K562 (cell line): Measurements from ENCODE around the gene FDX1. TPM values are rescaled to one million over a fixed set of nuclear protein-coding genes. Genes with fewer than 3 reads are reported as not detected.

Source experiments
- ATAC-seq: fragments of 200-7000 bp; cut with Tn5 transposase; 3 replicates; pipeline ENCODE4 v1.9.1; 2020; ENCODE audit warnings: moderate library complexity
- BruUV-seq: library from RNA; stranded (reverse); fragments of 400-500 nt; replicated peaks from 2 replicates; lab custom pipeline; 2021; lab: Mats Ljungman, UMichigan
- CTCF ChIA-PET: fragments of 300-600 bp; formaldehyde crosslinking; extraction: SDS; loops from one replicate; lab custom pipeline; 2021; ENCODE audit warnings: low intra/inter-chr PET ratio; lab: Yijun Ruan, JAX
- POLR2A ChIA-PET: fragments of 300-600, 350-650 bp; sonication (Branson Sonifier 250); formaldehyde crosslinking; extraction: SDS; loops from one replicate; lab custom pipeline; 2021; ENCODE audit warnings: antibody characterized with exemption, inconsistent platforms; lab: Yijun Ruan, JAX
- DNase-seq, 4 experiments: peaks; one replicate each; pipeline versions ENCODE4 v3.0.0 to v3.0.0-alpha.2; 2011 to 2018; ENCODE audit warnings: low spot score in 3 of 4, mixed read lengths in 3 of 4; ENCODE audit errors: extremely low read depth in 1 of 4
- FAIRE-seq: peaks from 2 replicates; lab custom pipeline; 2011; peaks lifted over from hg19 to GRCh38; lab: Jason Lieb, UNC
- H2AFZ ChIP-seq: 2 replicates; pipeline ENCODE4 v1.6.0; 2011; ENCODE audit warnings: low read depth, low read length, control low read depth, inconsistent platforms
- H3K27ac ChIP-seq: fragments of 200-600 bp; 3 replicates; pipeline ENCODE4 v1.8.0; 2011; ENCODE audit warnings: low read depth, mild to moderate bottlenecking, control low read depth, inconsistent platforms, low read length, moderate library complexity, mixed read lengths; ENCODE audit errors: extremely low read depth
- H3K27me3 ChIP-seq, 2 experiments: fragments of 300-600 bp in 1 of 2; 2 replicates in 1 of 2; 3 replicates in 1 of 2; pipeline versions ENCODE4 v1.6.0 to v1.8.0; 2011; ENCODE audit warnings: inconsistent platforms in 2 of 2, low read length in 2 of 2, mild to moderate bottlenecking in 1 of 2, mixed read lengths in 1 of 2, moderate library complexity in 1 of 2; ENCODE audit not compliant: control insufficient read depth in 2 of 2, insufficient read depth in 2 of 2
- H3K36me3 ChIP-seq: fragments of 300-600 bp; 3 replicates; pipeline ENCODE4 v1.8.0; 2011; ENCODE audit warnings: mild to moderate bottlenecking, low read length, inconsistent platforms; ENCODE audit not compliant: control insufficient read depth, insufficient read depth
- H3K4me1 ChIP-seq, 2 experiments: fragments of 200-600 bp in 1 of 2; replicated peaks in 1 of 2; 2 replicates in 1 of 2; 3 replicates in 1 of 2; pipeline versions ENCODE4 v1.5.1 to v1.8.0; 2011; ENCODE audit warnings: inconsistent platforms in 2 of 2, low read length in 2 of 2, mild to moderate bottlenecking in 1 of 2, mixed read lengths in 1 of 2, moderate library complexity in 1 of 2; ENCODE audit not compliant: control insufficient read depth in 2 of 2, insufficient read depth in 2 of 2
- H3K4me2 ChIP-seq: 2 replicates; pipeline ENCODE4 v1.6.1; 2011; ENCODE audit warnings: low read length, control low read depth, inconsistent platforms, mixed read lengths; ENCODE audit not compliant: insufficient read depth
- H3K4me3 ChIP-seq: fragments of 200-600 bp; sonication (generic), shearing (Covaris generic); 2 replicates; pipeline ENCODE4 v1.5.1; 2016; ENCODE audit warnings: control low read depth, inconsistent platforms
- H3K79me2 ChIP-seq: fragments of 200-600 bp; 3 replicates; pipeline ENCODE4 v1.8.0; 2011; ENCODE audit warnings: low read length, inconsistent platforms; ENCODE audit not compliant: control insufficient read depth, insufficient read depth
- H3K9ac ChIP-seq, 2 experiments: 2 replicates each; pipeline versions ENCODE4 v1.6.0 to v1.6.1; 2011; ENCODE audit warnings: low read depth in 2 of 2, low read length in 2 of 2, control low read depth in 1 of 2, inconsistent platforms in 1 of 2, mild to moderate bottlenecking in 1 of 2, mixed read lengths in 1 of 2; ENCODE audit not compliant: insufficient read depth in 1 of 2
- H3K9me1 ChIP-seq: one replicate; pipeline ENCODE4 v1.6.0; 2011; ENCODE audit warnings: inconsistent platforms, mild to moderate bottlenecking, low read length, moderate library complexity; ENCODE audit not compliant: control insufficient read depth, insufficient read depth
- H3K9me3 ChIP-seq: replicated peaks from 2 replicates; pipeline ENCODE4 v1.5.1; 2011; ENCODE audit warnings: low read depth, low read length, inconsistent platforms; ENCODE audit not compliant: control insufficient read depth, insufficient read depth
- H4K20me1 ChIP-seq: replicated peaks from 2 replicates; pipeline ENCODE4 v1.6.1; 2011; ENCODE audit warnings: low read length, inconsistent platforms, mixed read lengths; ENCODE audit not compliant: control insufficient read depth, insufficient read depth
- CAMTA2 ChIP-seq: fragments of 250-450 bp; sonication (Bioruptor Pico); conservative IDR thresholded peaks from 2 replicates; pipeline ENCODE4 v1.5.1; 2022
- CSDE1 ChIP-seq, 2 experiments: fragments of 450-650 bp; IDR thresholded peaks; 2 replicates each; pipeline ENCODE4 v1.6.1; 2016; ENCODE audit warnings: mild to moderate bottlenecking in 1 of 2
- ESRRA ChIP-seq: fragments of 450-650 bp; IDR thresholded peaks from 2 replicates; pipeline ENCODE4 v1.6.1; 2014; ENCODE audit warnings: low read depth, mild to moderate bottlenecking, moderate library complexity, borderline replicate concordance
- MAFG ChIP-seq: fragments of 450-650 bp; conservative IDR thresholded peaks from 2 replicates; pipeline ENCODE4 v1.6.1; 2016; ENCODE audit warnings: missing genetic modification characterization, missing compliant biosample characterization
- TCF7 ChIP-seq: sonication (generic); IDR thresholded peaks from 2 replicates; pipeline ENCODE4 v1.6.1; 2016; ENCODE audit warnings: antibody characterized with exemption, borderline replicate concordance
- WGBS: fragments of 100-300 bp; shearing (Covaris generic); methylation state at CpG from one replicate; pipeline ENCODE4 v1.1.6; 2016; ENCODE audit warnings: low coverage, mixed read lengths; ENCODE audit not compliant: insufficient coverage; ENCODE audit errors: missing lambda C conversion rate; 5-methylcytosine and 5-hydroxymethylcytosine counted together
- in situ Hi-C: fragments of 300-500 bp; cut with MboI; formaldehyde crosslinking; loops from 4 replicates; pipeline ENCODE4 v1.15.0; 2018; ENCODE audit warnings: inconsistent platforms, mixed read lengths
- intact Hi-C: fragments of 100-400 bp; cut with micrococcal nuclease; formaldehyde crosslinking; loops from 2 replicates; pipeline ENCODE4 v1.14.2; 2022
- polyA plus RNA-seq, 8 experiments: library from polyadenylated mRNA; depleted of rRNA in 4 of 8; stranded (reverse) in 5 of 8; unstranded in 3 of 8; fragments of >200 nt; fragmentation: Nextera tagmentation in 2 of 8; fragmentation: Illumina TruSeq in 1 of 8; extraction: Ambion mirVana in 2 of 8; extraction: Trizol in 1 of 8; gene quantifications; 2 replicates each; pipeline versions ENCODE4 v1.2.1 to v1.2.3, GENCODE V29; 2011 to 2014; ENCODE audit warnings: inconsistent platforms in 1 of 8, missing spikeins in 1 of 8
- total RNA-seq, 7 experiments: library from RNA; depleted of rRNA in 6 of 7; stranded (reverse); fragments of >200 nt in 6 of 7; fragmentation: Illumina TruSeq in 2 of 7; extraction: Trizol in 2 of 7; gene quantifications; 2 replicates each; pipeline versions ENCODE4 v1.2.1 to v1.2.3, GENCODE V29; 2011 to 2021; ENCODE audit warnings: low replicate concordance in 1 of 7
- TF ChIP-seq, protein P1 (sequence below): sonication (generic); formaldehyde crosslinking; IDR thresholded peaks from 2 replicates; pipeline ENCODE4 v1.8.0; 2022; ENCODE audit warnings: mild to moderate bottlenecking, missing genetic modification reagents

Gene FDX1
- total and polyA plus RNA-seq, 9 of the 15 experiments (the other 6 are each of a cell fraction or from before 2014, with no cell fraction given): 6.4 to 14.3 (median 11.4) TPM

DNA sequence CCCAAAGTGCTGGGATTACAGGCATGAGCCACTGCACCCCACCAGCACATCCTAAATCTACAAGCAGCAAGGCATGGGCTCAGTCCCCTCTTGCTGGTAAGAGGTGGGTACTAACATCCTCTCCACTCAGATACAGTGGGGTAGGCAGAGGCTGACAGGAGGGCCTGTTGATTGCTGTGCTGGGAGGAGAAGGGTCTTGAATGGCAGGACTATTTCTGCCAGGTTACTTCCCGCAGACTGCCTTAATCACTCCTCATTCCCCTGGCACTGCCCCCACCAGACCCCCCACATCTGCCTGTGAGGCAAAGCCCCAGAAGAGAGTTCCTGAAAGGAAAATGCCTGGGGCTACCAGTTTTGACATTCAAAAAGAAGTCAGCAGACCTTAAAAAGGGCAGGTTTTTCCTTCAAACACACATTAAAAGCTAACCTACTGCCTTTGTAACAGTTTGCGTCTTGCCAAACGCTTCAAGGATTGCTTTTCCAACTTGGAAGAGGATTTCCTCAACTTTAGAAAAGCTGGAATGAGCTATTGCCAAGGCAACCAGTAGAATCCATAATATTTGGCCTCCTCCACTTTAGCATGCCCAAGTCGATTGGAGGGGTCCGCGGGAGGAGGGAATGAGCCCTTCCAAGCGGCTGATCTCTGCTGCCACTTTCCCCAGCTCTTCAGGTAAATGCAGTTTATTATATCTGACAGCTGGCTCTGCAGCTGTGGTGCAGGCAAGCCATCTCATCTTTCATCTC lies 62.0 kb downstream of the FDX1 start (continued):
- TF ChIP-seq, protein P1, sequence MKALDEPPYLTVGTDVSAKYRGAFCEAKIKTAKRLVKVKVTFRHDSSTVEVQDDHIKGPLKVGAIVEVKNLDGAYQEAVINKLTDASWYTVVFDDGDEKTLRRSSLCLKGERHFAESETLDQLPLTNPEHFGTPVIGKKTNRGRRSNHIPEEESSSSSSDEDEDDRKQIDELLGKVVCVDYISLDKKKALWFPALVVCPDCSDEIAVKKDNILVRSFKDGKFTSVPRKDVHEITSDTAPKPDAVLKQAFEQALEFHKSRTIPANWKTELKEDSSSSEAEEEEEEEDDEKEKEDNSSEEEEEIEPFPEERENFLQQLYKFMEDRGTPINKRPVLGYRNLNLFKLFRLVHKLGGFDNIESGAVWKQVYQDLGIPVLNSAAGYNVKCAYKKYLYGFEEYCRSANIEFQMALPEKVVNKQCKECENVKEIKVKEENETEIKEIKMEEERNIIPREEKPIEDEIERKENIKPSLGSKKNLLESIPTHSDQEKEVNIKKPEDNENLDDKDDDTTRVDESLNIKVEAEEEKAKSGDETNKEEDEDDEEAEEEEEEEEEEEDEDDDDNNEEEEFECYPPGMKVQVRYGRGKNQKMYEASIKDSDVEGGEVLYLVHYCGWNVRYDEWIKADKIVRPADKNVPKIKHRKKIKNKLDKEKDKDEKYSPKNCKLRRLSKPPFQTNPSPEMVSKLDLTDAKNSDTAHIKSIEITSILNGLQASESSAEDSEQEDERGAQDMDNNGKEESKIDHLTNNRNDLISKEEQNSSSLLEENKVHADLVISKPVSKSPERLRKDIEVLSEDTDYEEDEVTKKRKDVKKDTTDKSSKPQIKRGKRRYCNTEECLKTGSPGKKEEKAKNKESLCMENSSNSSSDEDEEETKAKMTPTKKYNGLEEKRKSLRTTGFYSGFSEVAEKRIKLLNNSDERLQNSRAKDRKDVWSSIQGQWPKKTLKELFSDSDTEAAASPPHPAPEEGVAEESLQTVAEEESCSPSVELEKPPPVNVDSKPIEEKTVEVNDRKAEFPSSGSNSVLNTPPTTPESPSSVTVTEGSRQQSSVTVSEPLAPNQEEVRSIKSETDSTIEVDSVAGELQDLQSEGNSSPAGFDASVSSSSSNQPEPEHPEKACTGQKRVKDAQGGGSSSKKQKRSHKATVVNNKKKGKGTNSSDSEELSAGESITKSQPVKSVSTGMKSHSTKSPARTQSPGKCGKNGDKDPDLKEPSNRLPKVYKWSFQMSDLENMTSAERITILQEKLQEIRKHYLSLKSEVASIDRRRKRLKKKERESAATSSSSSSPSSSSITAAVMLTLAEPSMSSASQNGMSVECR (CRISPR knock-in tag): no peak
- no peak for TF ChIP-seq CAMTA2
- no peak for TF ChIP-seq CSDE1 (IDR thresholded peaks at IDR 0.05)
- TF ChIP-seq ESRRA: no peak

GRCh38 chr11:110492321-110492685 lies 62.6 kb downstream of the FDX1 start:
- FAIRE-seq: no peak
- DNase-seq: no peak
- Histone ChIP-seq H2AFZ (no peak overlapping the region), H3K27ac (no peak overlapping the region)
- no TSS peak for BruUV-seq
- 0% methylated on average over 1 of the region's 1 CpG for WGBS
- TF ChIP-seq MAFG (tag) (peak; percentile 43; the same call in 1 of the 2 replicates), TCF7 (no peak)
- TF ChIP-seq, all 486 proteins: peak for 1
- ATAC-seq: no peak
- ChIA-PET POLR2A (interaction anchor here (0.6 kb wide), 1 partner anchor 11 kb away, joined by 3 read pairs; no protein-coding TSS in a partner anchor), CTCF (no interaction called here)
- in situ Hi-C loops (no loop called here), intact Hi-C loops (no loop called here)
- Histone ChIP-seq H3K9ac (no peak overlapping the region), H3K9me1 (no peaks in the 10 kb centered on the region), H3K9me3 (no peaks in the 10 kb centered on the region), H3K4me3 (no peak overlapping the region), H3K36me3 (no peaks in the 10 kb centered on the region), H4K20me1 (no peaks in the 10 kb centered on the region), H3K27me3 (0 out of 5 replicates have a peak, but pooled peaks cover 0 to 2% of the 10 kb centered on the region in 2 experiments), H3K79me2 (no peaks in the 10 kb centered on the region), H3K4me2 (no peak overlapping the region), H3K4me1 (no peaks in the 10 kb centered on the region)
